Limb (tissue), 2 donors: ENCODE data around the gene ASPSCR1.

Experiments used
- DNase-seq, 2 donors: peaks; one replicate each; pipeline ENCODE4 v3.0.0-alpha.2; 2016; ENCODE audit errors: extremely low spot score in 2 of 2

The ASPSCR1 gene

GRCh38 chr17:82012261-82012639, 34.8 kb downstream of the ASPSCR1 start:
- no peak for DNase-seq

- DNase-seq: no peak
Observed at GRCh38 chr17:82012640-82013295, 35.3 kb downstream of the ASPSCR1 start.

GRCh38 chr17:82013341-82013740, 35.9 kb downstream of the ASPSCR1 start:
- no peak for DNase-seq

- no peak for DNase-seq
Observed at GRCh38 chr17:82013772-82014321, 36.4 kb downstream of the ASPSCR1 start.

- no peak for DNase-seq
Observed at GRCh38 chr17:82014432-82014831, 37.0 kb downstream of the ASPSCR1 start.

GRCh38 chr17:82014971-82015310, 37.5 kb downstream of the ASPSCR1 start:
- no peak for DNase-seq

GRCh38 chr17:82015311-82015971, 38.0 kb downstream of the ASPSCR1 start:
- no peak for DNase-seq

- DNase-seq: no peak
Observed at GRCh38 chr17:82016061-82016874, 38.8 kb downstream of the ASPSCR1 start.

GRCh38 chr17:82016875-82017459, 39.5 kb downstream of the ASPSCR1 start:
- no peak for DNase-seq

GRCh38 chr17:82017612-82018151, 40.3 kb downstream of the ASPSCR1 start:
- no peak for DNase-seq

- DNase-seq: no peak
Observed at GRCh38 chr17:82018152-82018988, 40.9 kb downstream of the ASPSCR1 start.

- DNase-seq: no peak
Observed at GRCh38 chr17:82018989-82019689, 41.7 kb downstream of the ASPSCR1 start.

GRCh38 chr17:82019690-82020571, 42.5 kb downstream of the ASPSCR1 start:
- DNase-seq: peak in 1 of 2 donors; percentile 74

- no peak for DNase-seq
Observed at GRCh38 chr17:82020572-82021106, 43.2 kb downstream of the ASPSCR1 start.

- peak in 1 of 2 donors; percentile 73 for DNase-seq
Observed at GRCh38 chr17:82021107-82021899, 43.9 kb downstream of the ASPSCR1 start.

GRCh38 chr17:82021900-82022309, 44.5 kb downstream of the ASPSCR1 start:
- no peak for DNase-seq

- no peak for DNase-seq
Observed at GRCh38 chr17:82022310-82022980, 45.0 kb downstream of the ASPSCR1 start, which contains the start of gene CENPX. CENPX (minus strand) TSS chr17:82022878; CDS start chr17:82022861, 17 bp downstream.
